Measurements from ENCODE around the gene ATG4B. TPM values are rescaled to one million over a fixed set of nuclear protein-coding genes. Genes with fewer than 3 reads are reported as not detected.

Gene ATG4B
- total and polyA plus RNA-seq, 2 donors (not counting 3 experiments of a cell fraction or from before 2014, with no cell fraction given) = 83.6 to 113 TPM

GRCh38 chr2:241706537-241706936 is 69.0 kb downstream of the ATG4B start:
- POLR2A ChIA-PET = interaction anchor here (0.7 to 0.8 kb wide), 2 partner anchors 19 to 63 kb away, joined by 4 to 5 read pairs; no protein-coding TSS in a partner anchor
- BruUV-seq (replicated peaks) = no TSS peak
- H3K36me3 ChIP-seq (ENCODE audit: control insufficient read depth in 2 of 2, extremely low read depth in 1 of 2, insufficient read depth in 2 of 2, low read length in 2 of 2) = peaks cover 2 to 13% of the 10 kb centered on the region in 2 experiments
- no peaks in the 10 kb centered on the region for H3K9me3 ChIP-seq (replicated peaks; ENCODE audit: control insufficient read depth, insufficient read depth, low read length)
- dilution Hi-C loops (cut with MboI; ENCODE audit: extremely low pct_ligation_motif_present, low sequenced_read_pairs) = no loop called here
- H3K9ac ChIP-seq (replicated peaks; ENCODE audit: extremely low read depth, insufficient read depth, low read length) = no peak overlapping the region
- H3K4me3 ChIP-seq (replicated peaks in 1 of 3; ENCODE audit: insufficient read depth in 1 of 3, low read depth in 1 of 3, low read length in 3 of 3) = no peak overlapping the region
- no peaks in the 10 kb centered on the region for H4K20me1 ChIP-seq (replicated peaks; ENCODE audit: control insufficient read depth, extremely low read depth, insufficient read depth, low read length)
- CTCF ChIA-PET = no interaction called here
- no peak overlapping the region for H3K4me2 ChIP-seq (ENCODE audit: insufficient read depth, low read length)
- peaks cover 10% of the 10 kb centered on the region for H3K79me2 ChIP-seq (ENCODE audit: control insufficient read depth, insufficient read depth, low read length)
- no peaks in the 10 kb centered on the region for H3K9me1 ChIP-seq (replicated peaks; ENCODE audit: control insufficient read depth, extremely low read depth, insufficient read depth, low read length)
- no peaks in the 10 kb centered on the region for H3K27me3 ChIP-seq (ENCODE audit: control insufficient read depth in 2 of 2, insufficient read depth in 2 of 2, low read length in 2 of 2)
- intact Hi-C loops (cut with micrococcal nuclease) = no loop called here
- DNase-seq (ENCODE audit: low read depth, low spot score) (no peak), FAIRE-seq (no peak)
- H3K27ac ChIP-seq (ENCODE audit: insufficient read depth, low read depth, low read length) = no peak overlapping the region
- H2AFZ ChIP-seq (ENCODE audit: low read depth, low read length) = no peak overlapping the region
- TF ChIP-seq MYC (IDR thresholded peaks at IDR 0.05; ENCODE audit: low read depth, low read length) (no peak), JUN (IDR thresholded peaks at IDR 0.05; ENCODE audit: borderline replicate concordance, insufficient read depth, insufficient read length, low read depth) (no peak), EZH2 (IDR thresholded peaks at IDR 0.05; ENCODE audit: borderline replicate concordance, low read depth, low read length, severe bottlenecking) (no peak), POLR2AphosphoS5 (IDR thresholded peaks at IDR 0.05; ENCODE audit: insufficient read depth, low read depth, low read length) (no peak), GATA2 (IDR thresholded peaks at IDR 0.05; ENCODE audit: insufficient read depth, insufficient read length, low read depth, low read length) (no peak), CTCF (IDR thresholded peaks at IDR 0.05; ENCODE audit: extremely low read depth in 1 of 2, insufficient read depth in 1 of 2, low read depth in 1 of 2, low read length in 2 of 2) (no peak), POLR2A (IDR thresholded peaks at IDR 0.05; ENCODE audit: low read depth, low read length) (no peak), MAX (IDR thresholded peaks at IDR 0.05; ENCODE audit: insufficient read depth, insufficient read length) (no peak), FOS (IDR thresholded peaks at IDR 0.05; ENCODE audit: borderline replicate concordance, insufficient read depth, low read length) (no peak)
- H3K4me1 ChIP-seq (ENCODE audit: control insufficient read depth, extremely low read depth, insufficient read depth, low read length) = peaks cover 6% of the 10 kb centered on the region
